RWPE2 (cell line): ENCODE results near the gene INHBC.
"Not testable (repeated sequence)": the region's sequence is repeated elsewhere in the genome, so short reads cannot be mapped to it uniquely, and the experiment has no call there.

ENCODE experiments used
- ATAC-seq: fragments of 200-7000 bp; cut with Tn5 transposase; 3 replicates; pipeline ENCODE4 v1.9.1; 2021; ENCODE audit warnings: low read depth
- DNase-seq: peaks from one replicate; pipeline ENCODE4 v3.0.0-alpha.2; 2020; ENCODE audit warnings: low spot score
- H3K27ac ChIP-seq: fragments of 450-650 bp; 2 replicates; pipeline ENCODE4 v1.5.1; 2017; ENCODE audit warnings: mild to moderate bottlenecking; ENCODE audit not compliant: poor library complexity, severe bottlenecking
- H3K27me3 ChIP-seq: fragments of 250-450 bp; sonication (Bioruptor Pico); 2 replicates; pipeline ENCODE4 v1.5.1; 2021; ENCODE audit warnings: mild to moderate bottlenecking, moderate library complexity; ENCODE audit not compliant: insufficient read depth, poor library complexity, severe bottlenecking
- H3K36me3 ChIP-seq: fragments of 250-450 bp; sonication (Bioruptor Pico); 2 replicates; pipeline ENCODE4 v1.5.1; 2020; ENCODE audit warnings: low read depth, mild to moderate bottlenecking, moderate library complexity
- H3K4me1 ChIP-seq: fragments of 250-450 bp; sonication (Bioruptor Pico); 2 replicates; pipeline ENCODE4 v1.5.1; 2021; ENCODE audit warnings: mild to moderate bottlenecking, moderate library complexity; ENCODE audit not compliant: insufficient read depth, poor library complexity, severe bottlenecking
- H3K4me3 ChIP-seq: fragments of 250-450 bp; sonication (Bioruptor Pico); 2 replicates; pipeline ENCODE4 v1.5.1; 2021; ENCODE audit warnings: mild to moderate bottlenecking, moderate library complexity; ENCODE audit not compliant: severe bottlenecking
- H3K9me3 ChIP-seq: fragments of 250-450 bp; sonication (Bioruptor Pico); 2 replicates; pipeline ENCODE4 v1.5.1; 2021; ENCODE audit warnings: mild to moderate bottlenecking, moderate library complexity; ENCODE audit not compliant: severe bottlenecking
- TF ChIP-seq, protein P1 (sequence below): fragments of 450-650 bp; IDR thresholded peaks from one replicate; pipeline ENCODE4 v1.5.1; 2017; ENCODE audit warnings: mild to moderate bottlenecking, moderate library complexity; ENCODE audit not compliant: poor library complexity, severe bottlenecking

Gene INHBC

DNA sequence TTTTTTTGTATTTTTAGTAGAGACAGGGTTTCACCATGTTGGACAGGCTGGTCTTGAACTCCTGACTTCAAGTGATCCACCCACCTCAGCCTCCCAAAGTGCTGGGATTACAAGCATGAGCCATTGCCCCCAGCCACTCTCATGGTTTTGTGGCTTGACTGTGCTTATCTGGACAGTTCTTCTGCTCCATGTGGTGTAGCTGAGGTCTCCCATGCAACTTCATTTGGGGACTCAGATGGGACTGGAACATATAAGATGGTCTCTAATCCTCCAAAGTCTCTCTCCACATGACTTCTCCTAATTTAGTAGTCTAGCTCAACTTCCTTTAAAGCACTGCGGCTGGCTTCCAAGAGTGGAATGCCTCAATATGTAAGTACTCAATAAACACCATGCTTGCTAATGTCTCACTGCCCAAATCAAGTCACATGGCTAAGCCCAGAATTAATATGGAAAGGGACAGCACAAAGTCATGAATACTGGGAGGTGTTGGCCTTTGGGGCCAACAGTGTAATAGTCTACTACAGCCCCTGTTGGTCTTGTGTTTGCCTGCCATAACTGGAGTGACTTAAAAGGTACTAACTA is 7.4 kb downstream of the INHBC start:
- Histone ChIP-seq H3K27ac (no peak overlapping the region), H3K9me3 (no peaks in the 10 kb centered on the region), H3K27me3 (no peaks in the 10 kb centered on the region), H3K4me3 (no peak overlapping the region), H3K36me3 (no peaks in the 10 kb centered on the region), H3K4me1 (no peaks in the 10 kb centered on the region)
- DNase-seq (no peak), ATAC-seq (no peak)
- TF ChIP-seq, protein P1, sequence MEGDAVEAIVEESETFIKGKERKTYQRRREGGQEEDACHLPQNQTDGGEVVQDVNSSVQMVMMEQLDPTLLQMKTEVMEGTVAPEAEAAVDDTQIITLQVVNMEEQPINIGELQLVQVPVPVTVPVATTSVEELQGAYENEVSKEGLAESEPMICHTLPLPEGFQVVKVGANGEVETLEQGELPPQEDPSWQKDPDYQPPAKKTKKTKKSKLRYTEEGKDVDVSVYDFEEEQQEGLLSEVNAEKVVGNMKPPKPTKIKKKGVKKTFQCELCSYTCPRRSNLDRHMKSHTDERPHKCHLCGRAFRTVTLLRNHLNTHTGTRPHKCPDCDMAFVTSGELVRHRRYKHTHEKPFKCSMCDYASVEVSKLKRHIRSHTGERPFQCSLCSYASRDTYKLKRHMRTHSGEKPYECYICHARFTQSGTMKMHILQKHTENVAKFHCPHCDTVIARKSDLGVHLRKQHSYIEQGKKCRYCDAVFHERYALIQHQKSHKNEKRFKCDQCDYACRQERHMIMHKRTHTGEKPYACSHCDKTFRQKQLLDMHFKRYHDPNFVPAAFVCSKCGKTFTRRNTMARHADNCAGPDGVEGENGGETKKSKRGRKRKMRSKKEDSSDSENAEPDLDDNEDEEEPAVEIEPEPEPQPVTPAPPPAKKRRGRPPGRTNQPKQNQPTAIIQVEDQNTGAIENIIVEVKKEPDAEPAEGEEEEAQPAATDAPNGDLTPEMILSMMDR: no peak

DNA sequence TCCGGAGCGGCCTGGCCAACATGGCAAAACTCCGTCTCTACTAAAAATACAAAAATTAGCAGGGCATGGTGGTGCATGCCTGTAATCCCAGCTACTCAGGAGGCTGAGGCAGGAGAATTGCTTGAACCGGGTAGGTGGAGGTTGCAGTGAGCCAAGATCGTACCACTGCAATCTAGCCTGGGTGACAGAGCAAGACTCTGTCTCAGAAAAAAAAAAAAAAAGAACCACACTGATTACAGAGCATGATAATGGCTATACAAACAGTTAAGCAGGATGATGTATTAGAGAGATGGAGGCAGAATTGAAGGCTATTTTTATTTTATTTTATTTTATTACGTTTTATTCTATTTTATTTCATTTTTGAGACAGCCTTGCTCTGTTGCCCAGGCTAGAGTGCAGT is 9.8 kb downstream of the INHBC start:
- not testable (repeated sequence) for H3K4me3 ChIP-seq, H3K27ac ChIP-seq, H3K36me3 ChIP-seq, ATAC-seq, H3K27me3 ChIP-seq, H3K9me3 ChIP-seq, H3K4me1 ChIP-seq, DNase-seq

DNA sequence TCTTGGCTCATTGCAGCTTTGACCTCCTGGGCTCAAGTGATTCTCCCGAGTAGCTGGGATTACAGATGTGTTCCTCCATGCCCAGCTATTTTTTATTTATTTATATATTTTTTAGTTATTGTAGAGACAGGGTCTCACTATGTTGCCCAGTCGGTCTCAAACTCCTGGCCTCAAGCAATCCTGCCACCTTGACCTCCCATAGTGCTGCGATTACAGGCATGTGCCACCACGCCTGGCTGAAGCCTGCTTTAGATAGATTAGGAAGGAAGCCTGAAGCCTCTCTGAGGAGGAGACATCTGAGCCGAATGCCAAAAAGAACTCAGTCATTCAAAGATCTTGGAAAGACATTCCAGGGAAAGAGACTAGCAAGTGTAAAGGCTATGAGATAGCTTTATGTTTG is 10.2 kb downstream of the INHBC start:
- Histone ChIP-seq H3K36me3 (no peaks in the 10 kb centered on the region), H3K4me1 (no peaks in the 10 kb centered on the region), H3K27ac (no peak overlapping the region), H3K27me3 (no peaks in the 10 kb centered on the region), H3K4me3 (no peak overlapping the region), H3K9me3 (no peaks in the 10 kb centered on the region)
- DNase-seq: no peak
- TF ChIP-seq, protein P1: no peak
- ATAC-seq: no peak

DNA sequence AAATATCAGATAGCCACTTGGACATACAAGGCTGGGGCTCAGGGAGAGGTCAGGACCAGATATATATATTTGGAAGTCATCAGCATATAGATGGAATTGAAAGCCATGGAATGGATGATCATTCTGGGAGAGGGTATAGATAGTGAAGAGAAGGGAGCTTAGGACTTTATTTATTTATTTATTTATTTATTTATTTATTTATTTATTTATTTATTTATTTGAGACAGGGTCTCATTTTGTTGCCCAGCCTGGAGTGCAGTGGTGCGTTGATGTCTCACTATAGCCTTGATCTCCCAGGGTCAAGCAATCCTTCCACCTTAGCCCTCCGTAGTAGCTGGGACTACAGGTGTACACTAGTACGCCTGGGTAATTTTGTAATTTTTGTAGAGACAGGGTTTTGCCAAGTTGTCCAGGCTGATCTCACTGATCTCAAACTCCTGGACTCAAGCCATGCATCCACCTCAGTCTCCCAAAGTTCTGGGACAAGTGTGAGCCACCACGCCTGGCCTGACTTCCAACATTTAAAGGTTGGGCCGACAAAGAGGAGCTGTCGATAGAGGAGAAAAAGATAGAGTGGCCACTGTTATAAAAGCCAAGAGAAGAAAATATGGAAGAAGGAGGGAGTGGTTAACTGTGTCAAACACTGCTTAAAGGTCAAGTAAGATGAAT is 11.8 kb downstream of the INHBC start:
- no peak overlapping the region for H3K4me3 ChIP-seq
- DNase-seq (no peak), ATAC-seq (no peak)
- no peaks in the 10 kb centered on the region for H3K9me3 ChIP-seq
- TF ChIP-seq, protein P1: no peak
- H3K36me3 ChIP-seq: no peaks in the 10 kb centered on the region
- H3K27me3 ChIP-seq: no peaks in the 10 kb centered on the region
- no peaks in the 10 kb centered on the region for H3K4me1 ChIP-seq
- H3K27ac ChIP-seq: no peak overlapping the region

DNA sequence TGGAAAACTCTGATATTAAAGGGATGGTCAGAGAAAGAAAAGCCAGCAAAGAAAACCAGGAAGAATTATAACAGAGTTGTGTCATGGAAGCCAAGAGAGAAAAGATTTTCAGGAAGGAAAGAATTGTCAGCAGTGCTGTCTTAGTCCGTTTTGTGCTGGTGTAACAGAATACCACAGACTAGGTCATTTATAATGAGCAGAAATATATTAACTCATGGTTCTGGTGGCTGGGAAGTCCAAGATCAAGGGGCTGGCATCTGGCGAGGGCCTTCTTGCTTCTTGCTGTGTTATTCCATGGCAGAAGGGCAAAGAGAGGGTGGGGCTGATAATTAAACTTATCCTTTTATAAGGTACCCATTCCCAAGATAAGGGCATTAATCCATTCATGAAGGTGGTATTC is 14.1 kb downstream of the INHBC start:
- H3K36me3 ChIP-seq: no peaks in the 10 kb centered on the region
- DNase-seq (no peak), ATAC-seq (no peak)
- H3K4me1 ChIP-seq: no peaks in the 10 kb centered on the region
- H3K9me3 ChIP-seq: no peaks in the 10 kb centered on the region
- H3K27me3 ChIP-seq: no peaks in the 10 kb centered on the region
- H3K4me3 ChIP-seq: no peak overlapping the region
- TF ChIP-seq, protein P1: no peak
- no peak overlapping the region for H3K27ac ChIP-seq
